ENCODE data around the gene SYNPO.

DNA sequence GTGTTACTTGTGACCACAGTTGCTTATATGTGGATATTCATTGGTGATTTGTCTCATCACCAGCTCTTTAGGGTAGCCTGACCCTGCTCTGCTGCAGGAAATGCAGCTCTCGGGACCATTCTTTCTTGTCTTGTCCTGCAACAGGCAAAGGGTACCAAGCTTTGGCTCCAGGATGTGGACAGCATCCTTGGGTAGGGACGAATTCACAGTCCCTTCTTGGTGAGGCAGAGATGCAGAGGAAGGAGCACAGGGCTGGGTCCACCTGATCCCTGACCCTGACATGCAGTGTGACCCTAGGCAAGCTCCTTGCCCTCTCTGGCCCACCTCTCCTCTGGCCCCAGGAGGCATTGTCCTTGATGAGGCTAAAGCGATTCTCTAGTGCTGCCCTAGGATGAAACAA is 37.0 kb upstream of the SYNPO start:
- TF ChIP-seq SUZ12 (IDR thresholded peaks at IDR 0.05) (no peak), TARDBP (IDR thresholded peaks at IDR 0.05) (no peak), ELF4 (IDR thresholded peaks at IDR 0.05) (no peak), FOXM1 (IDR thresholded peaks at IDR 0.05; ENCODE audit: borderline replicate concordance) (no peak), FOXK2 (IDR thresholded peaks at IDR 0.05) (no peak), ARNT (IDR thresholded peaks at IDR 0.05) (no peak), BHLHE40 (IDR thresholded peaks at IDR 0.05; ENCODE audit: borderline replicate concordance) (no peak)
